GM19452 (cell line): Measurements from ENCODE around the gene ERLEC1.
"Not testable (repeated sequence)": the region's sequence is repeated elsewhere in the genome, so short reads cannot be mapped to it uniquely, and the experiment has no call there.

ENCODE experiments used
- ATAC-seq: cut with Tn5 transposase; IDR thresholded peaks from one replicate; pipeline ENCODE4 v1.9.1; 2021; ENCODE audit not compliant: unreplicated experiment

ERLEC1 gene

DNA sequence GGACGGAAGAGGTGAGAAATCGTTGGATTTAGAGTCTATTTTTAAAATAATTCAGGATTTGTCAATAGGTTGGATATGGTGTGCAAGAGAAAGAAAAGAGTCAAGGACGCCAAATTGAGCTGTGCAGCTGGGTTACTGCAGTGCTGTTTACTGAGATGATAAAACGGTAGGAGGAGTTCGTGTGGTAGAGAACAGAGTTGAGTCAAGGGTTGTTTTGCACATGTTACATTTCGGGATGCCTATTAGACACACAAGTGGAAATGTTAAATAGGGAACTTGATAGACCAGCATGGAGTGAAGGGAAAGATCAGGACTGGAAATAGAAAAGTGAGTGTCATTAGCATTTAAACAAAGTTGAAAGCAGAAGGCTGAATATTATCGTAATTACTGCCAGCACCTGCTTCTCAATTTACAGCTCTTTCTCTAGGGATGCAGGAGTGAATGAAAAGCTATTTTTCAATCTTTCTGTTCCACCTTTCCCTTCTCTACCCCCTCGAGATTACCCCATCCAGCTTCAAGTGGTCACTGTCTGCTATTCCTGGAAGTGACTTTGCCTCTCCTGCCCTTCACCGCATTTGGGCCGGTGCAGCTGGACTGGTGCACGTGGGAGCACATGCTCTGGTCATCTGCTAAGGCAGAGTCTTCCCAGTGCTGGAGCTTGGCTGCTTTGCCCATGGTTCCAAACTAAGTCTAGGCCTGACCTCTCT, 42.6 kb downstream of the ERLEC1 start:
- ATAC-seq = no peak

DNA sequence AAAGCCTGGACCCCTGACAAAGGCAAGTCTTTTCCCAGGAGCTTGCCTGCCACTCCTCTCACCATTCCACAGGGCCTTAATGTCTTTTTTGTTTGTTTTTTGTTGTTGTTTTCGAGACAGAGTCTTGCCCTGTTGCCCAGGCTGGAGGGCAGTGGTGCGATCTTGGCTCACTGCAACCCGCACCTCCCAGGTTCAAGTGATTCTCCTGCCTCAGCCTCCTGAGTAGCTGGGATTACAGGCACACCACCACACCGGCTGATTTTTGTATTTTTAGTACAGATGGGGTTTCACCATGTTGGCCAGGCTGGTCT, 43.1 kb downstream of the ERLEC1 start:
- not testable (repeated sequence) for ATAC-seq

DNA sequence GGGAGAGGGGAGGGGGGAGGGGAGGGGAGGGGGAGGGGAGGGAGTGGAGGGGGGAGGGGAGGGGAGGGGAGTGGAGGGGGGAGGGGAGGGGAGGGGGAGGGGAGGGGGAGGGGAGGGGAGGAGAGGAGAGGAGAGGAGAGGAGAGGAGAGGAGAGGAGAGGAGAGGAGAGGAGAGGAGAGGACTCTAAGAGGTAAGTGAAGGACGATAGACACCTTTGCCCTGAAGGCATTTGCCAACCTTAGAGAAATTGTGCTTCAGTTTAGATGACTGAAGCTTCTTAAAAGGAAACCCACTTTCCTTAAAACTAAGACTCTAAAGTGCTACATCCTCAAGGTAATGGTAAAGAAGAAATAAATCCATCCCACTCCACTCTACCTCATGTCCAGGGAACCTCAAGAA, 53.7 kb downstream of the ERLEC1 start:
- no peak for ATAC-seq

DNA sequence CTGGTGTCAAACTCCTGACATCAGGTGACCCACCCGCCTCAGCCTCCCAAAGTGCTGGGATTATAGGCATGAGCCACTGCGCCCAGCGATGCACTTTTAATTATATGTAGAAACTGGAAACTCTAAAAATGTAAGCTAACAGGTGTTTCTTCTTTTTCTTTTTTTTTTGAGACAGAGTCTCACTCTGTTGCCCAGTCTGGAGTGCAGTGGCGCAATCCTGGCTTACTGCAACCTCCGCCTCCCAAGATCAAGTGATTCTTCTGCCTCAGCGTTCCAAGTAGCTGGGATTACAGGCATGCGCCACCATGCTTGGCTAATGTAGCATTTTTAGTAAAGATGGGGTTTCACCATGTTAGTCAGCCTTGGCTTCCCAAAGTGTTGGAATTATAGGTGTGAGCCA, 54.8 kb downstream of the ERLEC1 start:
- not testable (repeated sequence) for ATAC-seq

DNA sequence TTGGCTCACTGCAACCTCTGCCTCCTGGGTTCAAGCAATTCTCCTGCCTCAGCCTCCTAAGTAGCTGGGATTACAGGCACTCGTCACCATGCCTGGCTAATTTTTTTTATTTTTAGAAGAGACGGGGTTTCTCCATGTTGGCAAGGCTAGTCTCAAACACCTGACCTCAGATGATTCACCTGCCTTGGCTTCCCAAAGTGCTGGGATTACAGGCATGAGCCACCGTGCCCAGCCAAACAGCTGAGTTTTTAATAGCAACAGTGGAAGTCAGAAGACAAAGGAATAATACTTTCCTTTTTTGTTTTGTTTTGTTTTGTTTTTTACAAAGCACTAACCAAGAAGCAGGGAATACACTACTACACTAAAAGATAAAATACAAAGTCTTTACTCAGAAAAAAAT, 56.0 kb downstream of the ERLEC1 start:
- no peak for ATAC-seq

DNA sequence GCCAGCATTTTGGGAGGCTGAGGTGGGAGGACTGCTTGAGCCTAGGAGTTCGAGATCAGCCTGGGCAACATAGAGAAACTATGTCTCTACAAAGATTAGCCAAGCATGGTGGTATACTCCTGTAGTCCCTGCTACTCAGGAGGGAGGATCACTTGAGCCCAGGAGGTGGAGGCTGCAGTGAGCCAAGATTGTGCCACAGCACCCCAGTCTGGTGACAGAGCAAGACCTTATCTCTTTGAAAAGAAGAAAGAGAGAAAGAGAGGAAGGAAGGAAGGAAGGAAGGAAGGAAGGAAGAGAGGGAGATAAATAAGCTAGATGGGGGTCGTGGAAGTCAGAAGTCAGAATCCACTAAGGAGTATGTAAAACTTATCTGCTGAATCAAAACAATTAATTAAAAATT, 56.8 kb downstream of the ERLEC1 start:
- no peak for ATAC-seq

DNA sequence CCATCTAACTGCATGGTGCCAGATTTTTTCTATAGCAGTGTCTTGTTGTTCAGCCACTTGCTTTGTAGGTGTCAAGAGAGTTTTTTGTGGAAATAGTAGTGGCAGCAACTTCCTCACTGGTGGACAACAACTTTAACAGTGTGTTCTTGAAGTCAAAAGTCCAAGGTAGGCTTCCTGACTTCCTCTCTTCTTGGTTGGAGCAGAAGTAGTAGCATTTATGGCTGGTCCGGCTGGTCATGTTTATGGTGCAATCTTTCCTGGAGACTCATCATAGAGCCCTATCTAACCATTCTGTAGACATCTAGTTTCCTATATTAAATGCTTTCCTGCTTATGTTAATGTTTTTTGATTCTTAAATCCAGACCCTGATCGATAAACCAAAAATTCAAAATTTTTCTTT, 61.2 kb downstream of the ERLEC1 start:
- ATAC-seq = no peak

DNA sequence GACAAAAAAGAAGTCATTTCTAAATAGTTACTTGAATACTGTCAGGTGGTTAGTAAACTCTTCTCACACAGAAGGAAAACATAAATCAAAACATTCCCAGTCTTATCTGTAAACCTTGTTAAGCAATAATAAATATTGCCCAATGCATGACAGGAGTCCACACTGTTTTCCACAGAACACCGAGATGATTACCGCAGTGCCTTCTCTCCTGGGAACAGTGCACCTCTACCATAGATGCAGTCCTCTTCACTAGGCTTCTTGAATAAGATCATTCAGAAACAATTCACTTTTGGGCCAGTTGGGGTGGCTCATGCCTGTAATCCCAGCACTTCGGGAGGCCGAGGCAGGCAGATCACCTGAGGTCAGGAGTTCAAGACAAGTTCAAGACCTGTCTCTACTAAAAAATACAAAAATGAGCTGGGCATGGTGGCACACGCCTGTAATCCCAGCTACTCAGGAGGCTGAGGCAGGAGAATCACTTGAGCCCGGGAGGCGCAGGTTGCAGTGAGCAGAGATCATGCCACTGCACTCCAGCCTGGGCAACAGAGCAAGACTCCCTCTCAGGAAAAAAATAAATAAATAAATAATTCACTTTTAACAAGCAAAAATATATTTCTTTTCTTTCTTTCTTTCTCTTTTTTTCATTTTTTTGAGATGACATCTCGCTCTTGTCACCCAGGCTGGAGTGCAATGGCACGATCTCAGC, 64.4 kb downstream of the ERLEC1 start:
- not testable (repeated sequence) for ATAC-seq

DNA sequence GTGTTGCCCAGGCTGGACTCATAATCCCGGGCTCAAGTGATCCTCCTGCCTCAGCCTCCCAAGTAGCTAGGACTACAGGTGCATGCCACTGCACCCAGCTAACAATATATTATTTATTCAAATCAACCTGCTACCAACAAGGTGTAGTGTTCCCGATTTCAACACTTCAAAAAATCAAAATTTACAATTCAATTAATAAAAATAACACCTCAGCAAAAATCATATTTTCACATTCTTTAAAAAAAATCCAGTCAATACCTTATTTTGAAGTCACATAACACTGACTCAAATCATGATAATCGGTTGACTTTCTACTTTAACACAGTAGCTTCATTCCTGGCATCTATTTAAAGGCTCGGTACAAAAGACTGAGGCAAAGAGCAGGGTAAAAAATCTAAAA, 65.7 kb downstream of the ERLEC1 start:
- no peak for ATAC-seq

DNA sequence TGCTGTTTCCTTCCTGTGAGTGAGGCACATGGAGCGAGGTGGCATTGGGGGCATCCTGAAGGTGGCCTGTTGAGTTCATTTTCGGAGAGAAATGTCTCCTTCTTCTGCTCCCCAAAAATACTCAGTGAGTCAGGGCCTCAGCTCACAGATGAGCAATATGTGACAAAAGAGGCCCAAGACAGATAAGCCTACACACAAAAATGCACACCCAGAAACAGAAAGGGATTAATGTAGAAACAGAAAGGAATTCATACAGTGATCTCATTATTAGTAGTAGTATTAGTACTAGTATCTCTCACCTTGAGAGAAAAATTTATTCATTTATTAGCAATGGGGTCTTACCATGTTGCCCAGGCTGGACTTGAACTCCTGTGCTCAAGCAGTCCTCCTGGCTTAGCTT, 67.8 kb downstream of the ERLEC1 start:
- ATAC-seq = no peak

DNA sequence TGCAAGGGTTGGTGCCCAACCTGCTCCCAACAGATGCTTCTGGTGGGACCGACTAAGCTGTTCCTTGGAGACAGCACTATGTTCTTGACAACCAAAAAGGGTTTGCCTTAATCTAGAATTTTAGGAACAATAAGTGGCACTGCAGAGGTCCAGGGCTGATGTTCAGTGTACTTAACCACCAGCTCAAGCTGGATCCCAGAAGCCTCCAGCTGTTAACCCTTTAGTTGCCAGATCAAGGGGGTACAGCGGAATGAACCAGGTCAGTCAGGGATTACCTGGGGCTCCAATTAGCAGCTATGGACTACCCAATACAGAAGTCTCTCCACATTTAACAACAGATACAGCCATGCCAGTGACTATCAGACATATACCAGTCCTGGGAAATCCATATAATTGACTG, 69.4 kb downstream of the ERLEC1 start:
- no peak for ATAC-seq

DNA sequence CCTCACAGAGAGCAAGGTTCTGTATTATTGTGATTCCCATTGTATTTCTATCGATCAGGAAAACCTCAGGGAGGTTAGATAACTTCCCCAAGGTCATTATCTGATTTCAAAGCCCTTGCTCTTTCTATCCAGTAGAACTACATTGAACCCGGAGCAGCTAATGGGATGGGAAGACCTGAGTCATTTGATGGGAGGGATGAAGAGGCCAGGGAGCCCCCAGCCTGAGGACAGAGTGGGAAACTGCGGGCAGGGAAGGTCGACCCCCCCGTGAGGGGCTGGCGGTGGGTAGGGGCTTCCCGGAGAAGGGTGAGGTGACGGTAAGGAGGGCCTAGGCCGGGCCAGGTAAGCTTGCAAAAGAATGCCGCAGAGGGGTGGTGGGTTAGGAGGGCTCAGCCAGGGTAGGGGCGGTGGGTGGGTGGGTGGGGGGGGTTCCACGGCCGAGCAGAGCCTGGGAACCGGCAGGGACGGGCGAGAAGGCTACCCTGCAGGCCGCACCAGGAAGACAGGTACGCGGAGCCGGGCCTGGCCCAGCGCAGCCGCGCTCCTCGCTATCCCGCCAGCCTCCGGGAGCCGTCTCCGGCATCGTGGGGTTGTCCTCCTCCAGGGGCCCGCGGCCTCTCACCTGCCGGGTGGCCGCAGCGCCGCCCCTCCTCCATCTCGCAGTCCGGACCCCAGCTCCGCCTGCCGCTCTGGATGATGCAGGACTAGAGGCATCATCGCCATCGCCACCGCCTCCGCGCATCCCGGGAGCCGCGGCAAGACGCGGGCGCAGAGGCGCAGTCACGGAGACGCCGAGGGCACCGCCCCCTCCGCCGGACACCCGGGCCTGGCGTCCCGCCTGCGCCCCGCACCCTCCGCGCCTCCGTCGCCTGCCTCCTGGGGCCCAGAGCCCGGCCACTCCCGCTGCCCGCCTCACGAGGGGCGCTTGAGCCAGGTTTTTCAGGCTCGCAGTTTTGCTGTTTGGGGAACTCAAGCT, 72.7 kb downstream of the ERLEC1 start, which contains the start of gene GPR75:
Gene GPR75, minus strand, starts transcription at position 762 of the 976 bp plus-strand sequence. CDS start 5,211 bp downstream, outside the sequence.
- no peak for ATAC-seq

DNA sequence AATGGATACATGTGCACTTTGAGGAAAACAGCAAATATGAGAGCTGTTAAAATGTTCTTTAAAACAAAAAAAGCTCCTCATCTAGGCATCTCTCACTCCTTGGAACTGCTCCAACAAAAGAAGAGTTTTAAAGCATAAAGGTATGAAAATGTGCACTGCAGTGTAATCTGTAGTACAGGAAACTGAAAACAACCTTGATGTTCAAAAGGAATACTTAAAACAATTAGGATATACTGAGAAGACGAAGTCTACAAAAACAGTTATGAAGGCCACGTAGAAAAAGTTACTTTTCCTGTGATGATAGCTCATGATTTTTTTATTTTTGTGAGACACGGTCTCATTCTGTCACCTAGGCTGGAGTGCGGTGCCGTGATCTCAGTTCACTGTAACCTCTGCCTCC, 75.0 kb downstream of the ERLEC1 start:
- no peak for ATAC-seq

DNA sequence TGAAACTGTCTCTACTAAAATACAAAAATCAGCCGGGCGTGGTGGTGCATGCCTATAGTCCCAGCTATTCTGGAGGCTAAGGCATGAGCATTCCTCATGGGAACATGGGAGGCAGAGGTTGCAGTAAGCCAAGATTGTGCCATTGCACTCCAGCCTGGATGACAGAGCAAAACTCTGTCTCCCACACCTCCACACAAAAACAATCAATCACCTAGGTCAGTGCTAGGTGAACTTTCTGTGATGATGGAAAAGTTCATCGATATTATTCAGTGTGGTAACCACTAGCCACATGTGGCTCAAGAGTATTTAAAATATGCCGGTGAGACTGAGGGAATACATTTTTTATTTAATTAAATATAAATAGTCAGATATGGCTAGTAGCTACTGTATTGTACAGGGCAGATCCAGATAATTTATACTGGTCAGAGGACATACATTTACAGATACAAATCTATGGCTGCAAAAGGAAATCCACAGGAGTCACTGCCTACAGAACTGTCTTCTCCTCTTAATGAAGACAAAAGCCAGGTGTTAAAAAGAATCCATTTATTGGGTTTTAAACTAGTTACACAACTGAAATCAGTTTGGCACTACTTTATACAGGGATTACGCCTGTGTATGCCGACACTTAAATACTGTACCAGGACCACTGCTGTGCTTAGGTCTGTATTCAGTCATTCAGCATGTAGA, 76.8 kb downstream of the ERLEC1 start:
- no peak for ATAC-seq

DNA sequence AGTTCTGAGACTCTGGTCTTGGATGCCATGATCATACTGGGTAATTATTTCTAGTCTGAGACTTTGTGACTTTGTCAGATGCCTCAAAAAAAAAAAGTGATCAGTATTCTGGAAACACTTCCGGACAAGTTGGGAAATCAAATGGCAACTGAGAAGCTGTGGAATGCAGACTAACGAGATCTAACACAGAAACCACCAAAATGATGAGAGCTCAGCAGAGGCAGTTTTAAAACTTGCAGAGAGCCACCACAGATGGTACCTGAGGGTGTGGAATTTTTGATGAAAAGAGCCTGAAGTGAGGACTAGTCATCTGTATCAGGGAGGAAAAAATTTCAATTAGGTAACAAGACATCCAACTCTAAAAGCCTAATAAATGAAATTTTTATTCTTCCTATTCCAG, 78.4 kb downstream of the ERLEC1 start:
- no peak for ATAC-seq

DNA sequence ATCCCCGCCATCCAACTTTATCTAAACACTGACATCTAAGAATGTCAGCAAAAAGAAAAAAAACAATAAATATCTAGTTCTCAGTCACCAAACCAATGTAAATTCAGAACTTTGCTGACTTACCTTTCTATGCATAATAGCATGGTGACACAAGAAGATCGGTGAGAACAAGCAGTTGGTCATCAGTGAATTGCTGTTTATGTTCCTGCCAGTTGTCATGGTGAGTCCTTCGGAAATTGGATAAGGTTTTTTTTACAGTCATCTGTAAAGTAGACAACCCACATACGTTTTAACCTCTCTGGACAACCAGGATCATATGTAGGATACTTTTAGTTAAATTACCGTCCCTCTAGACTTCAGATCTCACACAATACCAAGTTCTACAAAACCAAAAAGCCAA, 79.1 kb downstream of the ERLEC1 start:
- no peak for ATAC-seq

DNA sequence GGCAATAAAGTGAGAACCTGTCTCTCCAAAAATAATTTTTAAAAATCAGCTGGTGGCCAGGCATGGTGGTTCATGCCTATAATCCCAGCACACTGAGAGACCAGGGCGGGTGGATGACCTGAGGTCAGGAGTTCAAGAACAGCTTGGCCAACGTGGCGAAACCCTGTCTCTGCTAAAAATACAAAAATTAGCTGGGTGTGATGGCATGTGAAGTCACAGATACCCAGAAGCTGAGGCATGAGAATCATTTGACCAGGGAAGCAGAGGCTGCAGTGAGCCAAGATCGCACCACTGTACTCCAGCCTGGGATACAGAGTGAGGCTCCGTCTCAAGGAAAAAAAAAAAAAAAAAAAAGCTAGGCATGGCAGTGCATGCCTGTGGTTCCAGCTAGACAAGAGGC, 80.3 kb downstream of the ERLEC1 start:
- ATAC-seq = no peak

DNA sequence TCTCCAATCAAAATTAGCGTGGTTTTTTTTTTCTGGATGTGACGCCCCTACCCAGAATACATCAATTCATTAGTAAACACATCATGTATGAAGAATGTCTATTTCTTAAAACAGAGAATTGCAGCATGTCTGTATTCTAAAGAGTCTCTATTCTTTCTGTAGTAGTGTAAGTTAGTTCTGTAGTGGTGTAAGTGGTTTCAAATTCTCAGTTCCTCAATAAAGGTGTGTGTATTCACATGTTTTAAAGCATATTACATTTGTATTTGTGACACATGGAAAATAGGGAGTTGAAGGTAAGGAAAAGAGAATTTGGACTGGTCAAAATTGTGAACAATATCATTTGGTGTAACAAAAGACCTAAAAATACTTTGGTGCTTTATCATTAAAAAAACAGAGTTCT, 80.9 kb downstream of the ERLEC1 start:
- ATAC-seq = no peak
